Activated B cell treated with CpG ODN at 0.5 μM for 24 hours (primary cell): ENCODE results near the gene POU2F2. TPM values are rescaled to one million over a fixed set of nuclear protein-coding genes. Genes with fewer than 3 reads are reported as not detected.

Experiments used
- ATAC-seq: fragments of 200-7000 bp; cut with Tn5 transposase; one replicate; pipeline ENCODE4 v1.10.0; 2021; ENCODE audit warnings: low read depth, mild to moderate bottlenecking, moderate library complexity
- CTCF ChIA-PET: fragments of 350-600 bp; sonication (Branson Sonifier 250); formaldehyde crosslinking; loops from one replicate; lab custom pipeline; 2021; ENCODE audit warnings: antibody characterized with exemption; lab: Charles Lee
- POLR2A ChIA-PET: fragments of 350-600 bp; sonication (Branson Sonifier 250); formaldehyde crosslinking; loops from one replicate; lab custom pipeline; 2021; ENCODE audit warnings: antibody characterized with exemption; lab: Charles Lee
- DNase-seq: peaks from one replicate; pipeline ENCODE4 v3.0.0; 2022
- H3K27ac Mint-ChIP-seq: one replicate; pipeline ENCODE4 v1.8.0; 2020; ENCODE audit warnings: mixed read lengths
- H3K27me3 Mint-ChIP-seq: one replicate; pipeline ENCODE4 v1.8.0; 2021; ENCODE audit warnings: mixed read lengths
- H3K36me3 Mint-ChIP-seq: one replicate; pipeline ENCODE4 v1.8.0; 2021; ENCODE audit warnings: low read depth, mixed read lengths
- H3K4me1 Mint-ChIP-seq: one replicate; pipeline ENCODE4 v1.8.0; 2021; ENCODE audit warnings: mixed read lengths
- H3K4me3 Mint-ChIP-seq: one replicate; pipeline ENCODE4 v1.8.0; 2020; ENCODE audit warnings: mild to moderate bottlenecking, mixed read lengths
- H3K9me3 Mint-ChIP-seq: one replicate; pipeline ENCODE4 v1.8.0; 2020; ENCODE audit warnings: mixed read lengths
- intact Hi-C: fragments of 100-400 bp; cut with micrococcal nuclease; formaldehyde crosslinking; loops from one replicate; pipeline ENCODE4 v1.15.1; 2024
- total RNA-seq: library from RNA; stranded (reverse); gene quantifications from 2 replicates; pipeline ENCODE4 v1.2.3, GENCODE V29; 2022
- TF ChIP-seq, protein P1 (sequence below): fragments of 200-600 bp; IDR thresholded peaks from one replicate; pipeline ENCODE4 v1.8.0; 2022; ENCODE audit warnings: antibody characterized with exemption, mild to moderate bottlenecking

The POU2F2 gene
- total RNA-seq, 1 donor from 2014 or later: 577 TPM

DNA sequence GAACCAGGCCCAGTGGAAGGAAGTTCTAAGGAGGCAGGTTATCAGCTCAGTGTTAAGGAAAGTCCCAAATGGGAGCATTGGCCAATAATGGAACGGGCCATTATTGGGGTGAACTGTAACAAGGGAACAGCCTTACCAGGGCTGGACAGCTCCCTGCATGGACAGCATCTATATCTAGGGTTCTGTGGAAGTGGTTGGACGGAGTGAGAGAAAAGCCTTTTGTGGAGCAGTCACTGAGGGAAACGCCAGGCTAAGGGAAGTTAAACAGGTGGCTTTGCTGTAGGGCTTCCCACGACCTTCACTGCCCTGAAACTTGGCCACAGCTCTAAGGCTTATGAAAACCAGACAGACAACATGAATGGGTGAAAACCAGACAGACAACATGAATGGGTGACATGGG is 17.0 kb downstream of the POU2F2 start:
- ChIA-PET POLR2A (interaction anchor here (0.6 to 24.6 kb wide), 16 partner anchors 12 to 308 kb away, joined by 3 to 1230 read pairs (median 8); partner anchors contain the start of genes GSK3A, PAFAH1B3, POU2F2 and PRR19), CTCF (interaction anchor here (13.4 kb wide), 1 partner anchor 15 kb away, joined by 426 read pairs; the partner anchor contains the start of gene POU2F2)
- Mint-ChIP-seq H3K27me3 (no peaks in the 10 kb centered on the region), H3K36me3 (peaks cover 94% of the 10 kb centered on the region), H3K27ac (peak overlapping the region; percentile 96), H3K4me3 (peak overlapping the region; percentile 46), H3K4me1 (peaks cover 97% of the 10 kb centered on the region), H3K9me3 (no peaks in the 10 kb centered on the region)
- intact Hi-C loops: loop anchor here (2.0 kb wide), 1 partner anchor 128 kb away; the partner anchor contains the start of gene GSK3A
- no peak for DNase-seq
- TF ChIP-seq, protein P1, sequence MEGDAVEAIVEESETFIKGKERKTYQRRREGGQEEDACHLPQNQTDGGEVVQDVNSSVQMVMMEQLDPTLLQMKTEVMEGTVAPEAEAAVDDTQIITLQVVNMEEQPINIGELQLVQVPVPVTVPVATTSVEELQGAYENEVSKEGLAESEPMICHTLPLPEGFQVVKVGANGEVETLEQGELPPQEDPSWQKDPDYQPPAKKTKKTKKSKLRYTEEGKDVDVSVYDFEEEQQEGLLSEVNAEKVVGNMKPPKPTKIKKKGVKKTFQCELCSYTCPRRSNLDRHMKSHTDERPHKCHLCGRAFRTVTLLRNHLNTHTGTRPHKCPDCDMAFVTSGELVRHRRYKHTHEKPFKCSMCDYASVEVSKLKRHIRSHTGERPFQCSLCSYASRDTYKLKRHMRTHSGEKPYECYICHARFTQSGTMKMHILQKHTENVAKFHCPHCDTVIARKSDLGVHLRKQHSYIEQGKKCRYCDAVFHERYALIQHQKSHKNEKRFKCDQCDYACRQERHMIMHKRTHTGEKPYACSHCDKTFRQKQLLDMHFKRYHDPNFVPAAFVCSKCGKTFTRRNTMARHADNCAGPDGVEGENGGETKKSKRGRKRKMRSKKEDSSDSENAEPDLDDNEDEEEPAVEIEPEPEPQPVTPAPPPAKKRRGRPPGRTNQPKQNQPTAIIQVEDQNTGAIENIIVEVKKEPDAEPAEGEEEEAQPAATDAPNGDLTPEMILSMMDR: no peak
- ATAC-seq: no peak

DNA sequence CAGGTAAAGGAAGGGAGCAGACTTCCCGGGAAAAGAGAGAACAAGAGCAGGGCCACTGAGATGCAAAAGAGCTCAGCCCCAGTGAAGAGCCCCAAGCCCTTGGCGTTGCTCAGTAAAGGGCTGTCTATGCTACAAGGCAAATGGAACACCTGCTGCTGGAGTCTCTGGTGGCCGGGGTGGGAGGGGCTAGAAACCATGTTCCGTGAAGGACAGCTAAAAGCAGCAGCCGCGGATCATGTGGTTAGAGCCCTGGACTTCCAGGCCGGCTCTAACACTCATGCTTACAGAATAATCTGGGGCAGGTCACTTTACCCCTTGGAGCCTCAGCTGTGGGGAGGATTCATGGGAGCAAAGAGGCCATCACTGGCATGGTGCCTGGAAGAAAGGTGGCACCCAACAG is 17.8 kb downstream of the POU2F2 start:
- POLR2A ChIA-PET: interaction anchor here (0.8 to 24.6 kb wide), 25 partner anchors 10 to 583 kb away, joined by 3 to 1230 read pairs (median 7); partner anchors contain the start of genes GSK3A, PAFAH1B3, POU2F2 and PRR19
- TF ChIP-seq, protein P1: no peak
- intact Hi-C loops: loop anchor here (1.0 to 5.0 kb wide), 4 partner anchors 8 to 128 kb away; partner anchors contain the start of gene GSK3A
- H3K9me3 Mint-ChIP-seq: no peaks in the 10 kb centered on the region
- H3K27ac Mint-ChIP-seq: peak overlapping the region; percentile 96
- peaks cover 94% of the 10 kb centered on the region for H3K36me3 Mint-ChIP-seq
- DNase-seq (peak; percentile 64), ATAC-seq (peak; percentile 81)
- H3K4me1 Mint-ChIP-seq: peaks cover 95% of the 10 kb centered on the region
- CTCF ChIA-PET: interaction anchor here (1.0 to 13.4 kb wide), 7 partner anchors 9 to 286 kb away, joined by 3 to 426 read pairs (median 5); partner anchors contain the start of gene POU2F2
- peak overlapping the region; percentile 83 for H3K4me3 Mint-ChIP-seq
- no peaks in the 10 kb centered on the region for H3K27me3 Mint-ChIP-seq

DNA sequence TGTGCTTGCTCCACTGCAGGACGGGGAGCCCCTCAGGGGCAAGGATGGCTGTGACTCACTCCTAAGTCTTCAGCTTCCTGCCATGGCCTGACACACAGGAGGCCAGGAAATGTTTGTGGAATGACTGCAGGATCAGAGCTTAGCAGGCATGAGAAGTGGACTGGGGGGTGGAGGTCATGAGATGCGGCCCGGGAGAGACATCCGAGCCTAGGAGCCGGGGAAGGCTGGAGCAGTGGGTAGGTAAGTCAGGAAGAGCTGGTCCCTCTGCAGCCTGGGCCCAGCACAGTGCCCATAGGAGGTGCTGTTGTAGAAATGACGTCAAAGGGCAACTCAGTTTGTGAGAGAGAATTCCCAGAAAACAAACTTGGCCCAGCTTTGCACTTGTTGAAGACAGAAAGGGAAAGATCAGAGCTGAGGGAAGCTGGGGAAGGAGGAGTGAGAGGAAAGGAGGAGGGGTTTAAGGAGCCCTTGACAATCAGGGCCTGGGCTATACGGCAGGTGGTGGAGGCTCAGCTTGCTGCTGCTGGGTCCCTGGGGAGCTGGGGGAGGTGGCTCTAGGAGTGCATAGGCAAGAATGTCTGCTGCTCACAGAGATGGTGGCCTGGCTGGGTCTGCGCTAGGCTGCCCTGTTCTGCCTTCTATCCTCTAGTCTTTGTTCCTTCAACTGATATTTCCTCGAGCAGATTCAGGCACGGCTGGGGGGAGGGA is 18.5 kb downstream of the POU2F2 start:
- intact Hi-C loops: loop anchor here (1.0 to 5.0 kb wide), 4 partner anchors 9 to 129 kb away; partner anchors contain the start of gene GSK3A
- peak; percentile 77 for ATAC-seq
- Mint-ChIP-seq H3K9me3 (no peaks in the 10 kb centered on the region), H3K4me1 (peaks cover 95% of the 10 kb centered on the region), H3K27ac (peak overlapping the region; percentile 96), H3K4me3 (peak overlapping the region; percentile 83), H3K36me3 (peaks cover 95% of the 10 kb centered on the region), H3K27me3 (no peaks in the 10 kb centered on the region)
- ChIA-PET POLR2A (interaction anchor here (0.6 to 24.6 kb wide), 22 partner anchors 9 to 582 kb away, joined by 3 to 1230 read pairs (median 7); partner anchors contain the start of genes GSK3A, PAFAH1B3, POU2F2 and PRR19), CTCF (interaction anchor here (1.0 to 13.4 kb wide), 8 partner anchors 9 to 286 kb away, joined by 3 to 426 read pairs (median 4); partner anchors contain the start of gene POU2F2)
- TF ChIP-seq, protein P1: no peak
- peak; percentile 68 for DNase-seq

DNA sequence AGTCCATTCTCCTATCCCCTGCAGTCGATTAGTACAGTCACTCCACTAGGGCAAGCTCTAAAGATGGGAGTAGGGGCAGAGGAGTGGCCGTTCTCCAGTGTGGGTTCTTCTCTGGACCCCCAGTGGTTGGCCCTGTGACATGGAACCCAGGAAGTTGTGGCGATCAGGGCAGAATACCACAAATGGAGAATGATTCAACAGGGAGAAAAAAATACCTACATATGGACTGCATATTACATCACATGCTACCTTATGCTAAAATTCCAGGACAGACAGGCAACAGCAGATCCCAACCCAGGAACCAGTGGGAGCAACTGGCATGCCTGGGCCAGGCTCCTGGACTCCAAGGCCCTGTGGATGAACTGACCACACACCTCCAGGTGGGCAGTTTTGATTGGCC is 20.4 kb downstream of the POU2F2 start:
- ChIA-PET POLR2A (interaction anchor here (0.5 to 24.6 kb wide), 3 partner anchors 15 to 146 kb away, joined by 3 to 1230 read pairs (median 3); partner anchors contain the start of gene POU2F2), CTCF (interaction anchor here (13.4 kb wide), 1 partner anchor 18 kb away, joined by 426 read pairs; the partner anchor contains the start of gene POU2F2)
- Mint-ChIP-seq H3K27ac (peak overlapping the region; percentile 96), H3K4me1 (peaks cover 87% of the 10 kb centered on the region), H3K36me3 (peaks cover 90% of the 10 kb centered on the region), H3K27me3 (no peaks in the 10 kb centered on the region), H3K4me3 (peak overlapping the region; percentile 41), H3K9me3 (no peaks in the 10 kb centered on the region)
- DNase-seq (no peak), ATAC-seq (no peak)
- TF ChIP-seq, protein P1: no peak
- intact Hi-C loops: loop anchor here (5.0 kb wide), 1 partner anchor 90 kb away; no protein-coding TSS in a partner anchor
